ENCODE data around the gene CELF4.

The CELF4 gene

GRCh38 chr18:37303009-37303408 lies 262.6 kb downstream of the CELF4 start:
- Histone ChIP-seq H3K27ac (ENCODE audit: low read depth in 2 of 2, low read length in 2 of 2) (no peak overlapping the region), H3K4me1 (ENCODE audit: control insufficient read depth in 2 of 2, insufficient read depth in 2 of 2, low read length in 2 of 2) (peaks cover 9 to 13% of the 10 kb centered on the region in 2 donors), H3K27me3 (ENCODE audit: control insufficient read depth in 2 of 2, insufficient read depth in 2 of 2, low read length in 2 of 2) (no peaks in the 10 kb centered on the region), H3K4me3 (ENCODE audit: low read length in 2 of 2) (no peak overlapping the region), H3K9me3 (ENCODE audit: control insufficient read depth in 2 of 2, low read length in 2 of 2) (no peaks in the 10 kb centered on the region), H3K36me3 (ENCODE audit: control insufficient read depth in 2 of 2, insufficient read depth in 2 of 2, low read length in 2 of 2) (no peaks in the 10 kb centered on the region), H3K9ac (ENCODE audit: low read depth in 1 of 2, low read length in 2 of 2) (no peak overlapping the region)

- no peaks in the 10 kb centered on the region for H3K9me3 ChIP-seq (ENCODE audit: control insufficient read depth in 2 of 2, low read length in 2 of 2)
- no peak overlapping the region for H3K9ac ChIP-seq (ENCODE audit: low read depth in 1 of 2, low read length in 2 of 2)
- H3K36me3 ChIP-seq (ENCODE audit: control insufficient read depth in 2 of 2, insufficient read depth in 2 of 2, low read length in 2 of 2), result no peaks in the 10 kb centered on the region
- no peaks in the 10 kb centered on the region for H3K27me3 ChIP-seq (ENCODE audit: control insufficient read depth in 2 of 2, insufficient read depth in 2 of 2, low read length in 2 of 2)
- H3K27ac ChIP-seq (ENCODE audit: low read depth in 2 of 2, low read length in 2 of 2), result no peak overlapping the region
- H3K4me1 ChIP-seq (ENCODE audit: control insufficient read depth in 2 of 2, insufficient read depth in 2 of 2, low read length in 2 of 2), result peaks cover 9 to 13% of the 10 kb centered on the region in 2 donors
- no peak overlapping the region for H3K4me3 ChIP-seq (ENCODE audit: low read length in 2 of 2)
Measured at GRCh38 chr18:37302519-37302918, 263.1 kb downstream of the CELF4 start.

- Histone ChIP-seq H3K9ac (ENCODE audit: low read depth in 1 of 2, low read length in 2 of 2) (no peak overlapping the region), H3K4me3 (ENCODE audit: low read length in 2 of 2) (no peak overlapping the region), H3K36me3 (ENCODE audit: control insufficient read depth in 2 of 2, insufficient read depth in 2 of 2, low read length in 2 of 2) (no peaks in the 10 kb centered on the region), H3K27ac (ENCODE audit: low read depth in 2 of 2, low read length in 2 of 2) (no peak overlapping the region), H3K9me3 (ENCODE audit: control insufficient read depth in 2 of 2, low read length in 2 of 2) (no peaks in the 10 kb centered on the region), H3K4me1 (ENCODE audit: control insufficient read depth in 2 of 2, insufficient read depth in 2 of 2, low read length in 2 of 2) (peaks cover 9 to 13% of the 10 kb centered on the region in 2 donors), H3K27me3 (ENCODE audit: control insufficient read depth in 2 of 2, insufficient read depth in 2 of 2, low read length in 2 of 2) (no peaks in the 10 kb centered on the region)
Measured at GRCh38 chr18:37299471-37300304, 265.9 kb downstream of the CELF4 start.

GRCh38 chr18:37298816-37299215 lies 266.8 kb downstream of the CELF4 start:
- no peak overlapping the region for H3K9ac ChIP-seq (ENCODE audit: low read depth in 1 of 2, low read length in 2 of 2)
- no peaks in the 10 kb centered on the region for H3K27me3 ChIP-seq (ENCODE audit: control insufficient read depth in 2 of 2, insufficient read depth in 2 of 2, low read length in 2 of 2)
- no peak overlapping the region for H3K4me3 ChIP-seq (ENCODE audit: low read length in 2 of 2)
- peaks cover 9 to 13% of the 10 kb centered on the region in 2 donors for H3K4me1 ChIP-seq (ENCODE audit: control insufficient read depth in 2 of 2, insufficient read depth in 2 of 2, low read length in 2 of 2)
- H3K36me3 ChIP-seq (ENCODE audit: control insufficient read depth in 2 of 2, insufficient read depth in 2 of 2, low read length in 2 of 2), result no peaks in the 10 kb centered on the region
- no peaks in the 10 kb centered on the region for H3K9me3 ChIP-seq (ENCODE audit: control insufficient read depth in 2 of 2, low read length in 2 of 2)
- H3K27ac ChIP-seq (ENCODE audit: low read depth in 2 of 2, low read length in 2 of 2), result no peak overlapping the region

GRCh38 chr18:37297106-37297505 lies 268.5 kb downstream of the CELF4 start:
- Histone ChIP-seq H3K36me3 (ENCODE audit: control insufficient read depth in 2 of 2, insufficient read depth in 2 of 2, low read length in 2 of 2) (no peaks in the 10 kb centered on the region), H3K9me3 (ENCODE audit: control insufficient read depth in 2 of 2, low read length in 2 of 2) (no peaks in the 10 kb centered on the region), H3K4me1 (ENCODE audit: control insufficient read depth in 2 of 2, insufficient read depth in 2 of 2, low read length in 2 of 2) (peaks cover 9 to 13% of the 10 kb centered on the region in 2 donors), H3K9ac (ENCODE audit: low read depth in 1 of 2, low read length in 2 of 2) (no peak overlapping the region), H3K4me3 (ENCODE audit: low read length in 2 of 2) (no peak overlapping the region), H3K27ac (ENCODE audit: low read depth in 2 of 2, low read length in 2 of 2) (no peak overlapping the region), H3K27me3 (ENCODE audit: control insufficient read depth in 2 of 2, insufficient read depth in 2 of 2, low read length in 2 of 2) (no peaks in the 10 kb centered on the region)

GRCh38 chr18:37294951-37295350 lies 270.6 kb downstream of the CELF4 start:
- H3K27me3 ChIP-seq (ENCODE audit: control insufficient read depth in 2 of 2, insufficient read depth in 2 of 2, low read length in 2 of 2), result no peaks in the 10 kb centered on the region
- no peaks in the 10 kb centered on the region for H3K9me3 ChIP-seq (ENCODE audit: control insufficient read depth in 2 of 2, low read length in 2 of 2)
- H3K4me3 ChIP-seq (ENCODE audit: low read length in 2 of 2), result no peak overlapping the region
- peaks cover 9 to 12% of the 10 kb centered on the region in 2 donors for H3K4me1 ChIP-seq (ENCODE audit: control insufficient read depth in 2 of 2, insufficient read depth in 2 of 2, low read length in 2 of 2)
- no peaks in the 10 kb centered on the region for H3K36me3 ChIP-seq (ENCODE audit: control insufficient read depth in 2 of 2, insufficient read depth in 2 of 2, low read length in 2 of 2)
- no peak overlapping the region for H3K27ac ChIP-seq (ENCODE audit: low read depth in 2 of 2, low read length in 2 of 2)
- H3K9ac ChIP-seq (ENCODE audit: low read depth in 1 of 2, low read length in 2 of 2), result no peak overlapping the region

- H3K9me3 ChIP-seq (ENCODE audit: control insufficient read depth in 2 of 2, low read length in 2 of 2), result no peaks in the 10 kb centered on the region
- no peak overlapping the region for H3K9ac ChIP-seq (ENCODE audit: low read depth in 1 of 2, low read length in 2 of 2)
- H3K27me3 ChIP-seq (ENCODE audit: control insufficient read depth in 2 of 2, insufficient read depth in 2 of 2, low read length in 2 of 2), result no peaks in the 10 kb centered on the region
- no peaks in the 10 kb centered on the region for H3K4me1 ChIP-seq (ENCODE audit: control insufficient read depth in 2 of 2, insufficient read depth in 2 of 2, low read length in 2 of 2)
- no peaks in the 10 kb centered on the region for H3K36me3 ChIP-seq (ENCODE audit: control insufficient read depth in 2 of 2, insufficient read depth in 2 of 2, low read length in 2 of 2)
- no peak overlapping the region for H3K4me3 ChIP-seq (ENCODE audit: low read length in 2 of 2)
- H3K27ac ChIP-seq (ENCODE audit: low read depth in 2 of 2, low read length in 2 of 2), result no peak overlapping the region
Measured at GRCh38 chr18:37293359-37293758, 272.2 kb downstream of the CELF4 start.

- Histone ChIP-seq H3K9ac (ENCODE audit: low read depth in 1 of 2, low read length in 2 of 2) (no peak overlapping the region), H3K36me3 (ENCODE audit: control insufficient read depth in 2 of 2, insufficient read depth in 2 of 2, low read length in 2 of 2) (no peaks in the 10 kb centered on the region), H3K27ac (ENCODE audit: low read depth in 2 of 2, low read length in 2 of 2) (no peak overlapping the region), H3K9me3 (ENCODE audit: control insufficient read depth in 2 of 2, low read length in 2 of 2) (no peaks in the 10 kb centered on the region), H3K27me3 (ENCODE audit: control insufficient read depth in 2 of 2, insufficient read depth in 2 of 2, low read length in 2 of 2) (no peaks in the 10 kb centered on the region), H3K4me1 (ENCODE audit: control insufficient read depth in 2 of 2, insufficient read depth in 2 of 2, low read length in 2 of 2) (no peaks in the 10 kb centered on the region), H3K4me3 (ENCODE audit: low read length in 2 of 2) (no peak overlapping the region)
Measured at GRCh38 chr18:37289423-37289822, 276.2 kb downstream of the CELF4 start.

GRCh38 chr18:37287601-37288000 lies 278.0 kb downstream of the CELF4 start:
- H3K4me3 ChIP-seq (ENCODE audit: low read length in 2 of 2), result no peak overlapping the region
- no peak overlapping the region for H3K27ac ChIP-seq (ENCODE audit: low read depth in 2 of 2, low read length in 2 of 2)
- H3K9ac ChIP-seq (ENCODE audit: low read depth in 1 of 2, low read length in 2 of 2), result no peak overlapping the region
- H3K4me1 ChIP-seq (ENCODE audit: control insufficient read depth in 2 of 2, insufficient read depth in 2 of 2, low read length in 2 of 2), result no peaks in the 10 kb centered on the region
- H3K36me3 ChIP-seq (ENCODE audit: control insufficient read depth in 2 of 2, insufficient read depth in 2 of 2, low read length in 2 of 2), result no peaks in the 10 kb centered on the region
- H3K27me3 ChIP-seq (ENCODE audit: control insufficient read depth in 2 of 2, insufficient read depth in 2 of 2, low read length in 2 of 2), result no peaks in the 10 kb centered on the region
- H3K9me3 ChIP-seq (ENCODE audit: control insufficient read depth in 2 of 2, low read length in 2 of 2), result no peaks in the 10 kb centered on the region

GRCh38 chr18:37286801-37287200 lies 278.8 kb downstream of the CELF4 start:
- H3K9me3 ChIP-seq (ENCODE audit: control insufficient read depth in 2 of 2, low read length in 2 of 2), result no peaks in the 10 kb centered on the region
- H3K4me1 ChIP-seq (ENCODE audit: control insufficient read depth in 2 of 2, insufficient read depth in 2 of 2, low read length in 2 of 2), result no peaks in the 10 kb centered on the region
- H3K9ac ChIP-seq (ENCODE audit: low read depth in 1 of 2, low read length in 2 of 2), result no peak overlapping the region
- no peaks in the 10 kb centered on the region for H3K27me3 ChIP-seq (ENCODE audit: control insufficient read depth in 2 of 2, insufficient read depth in 2 of 2, low read length in 2 of 2)
- H3K27ac ChIP-seq (ENCODE audit: low read depth in 2 of 2, low read length in 2 of 2), result no peak overlapping the region
- H3K4me3 ChIP-seq (ENCODE audit: low read length in 2 of 2), result no peak overlapping the region
- no peaks in the 10 kb centered on the region for H3K36me3 ChIP-seq (ENCODE audit: control insufficient read depth in 2 of 2, insufficient read depth in 2 of 2, low read length in 2 of 2)

Data from mucosa of rectum (tissue), 2 donors.